NK-92 (cell line): Measurements from ENCODE around the gene EGFL8.
"Not testable (repeated sequence)": the region's sequence is repeated elsewhere in the genome, so short reads cannot be mapped to it uniquely, and the experiment has no call there.

Experiments
- DNase-seq: peaks from one replicate; lab custom pipeline; 2025; ENCODE audit not compliant: unreplicated experiment; lab: John Stamatoyannopoulos, UW

EGFL8 gene

DNA sequence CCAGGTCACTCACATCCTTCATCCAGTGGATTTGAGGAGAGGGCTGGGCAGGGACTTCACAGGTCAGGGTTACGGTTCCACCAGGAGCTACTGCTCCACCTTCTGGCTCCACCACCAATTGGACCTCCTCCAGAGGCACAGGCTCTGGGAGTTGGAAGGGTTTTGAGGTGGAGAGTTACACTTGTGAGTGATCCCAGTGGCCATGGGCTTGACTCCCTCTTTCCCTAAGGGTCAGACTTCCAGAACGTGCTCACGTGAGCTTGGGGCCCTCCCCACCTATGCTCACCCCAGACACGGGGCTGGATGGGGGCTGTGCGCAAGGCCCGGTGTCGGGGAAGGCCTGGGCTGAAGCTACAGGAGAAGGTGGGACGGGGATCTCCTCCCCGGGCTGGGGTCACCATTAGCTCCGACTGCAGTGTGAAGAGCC is 18.2 kb downstream of the EGFL8 start:
- no peak for DNase-seq

GRCh38 chr6:32183030-32183429 is 18.6 kb downstream of the EGFL8 start:
- no peak for DNase-seq

DNA sequence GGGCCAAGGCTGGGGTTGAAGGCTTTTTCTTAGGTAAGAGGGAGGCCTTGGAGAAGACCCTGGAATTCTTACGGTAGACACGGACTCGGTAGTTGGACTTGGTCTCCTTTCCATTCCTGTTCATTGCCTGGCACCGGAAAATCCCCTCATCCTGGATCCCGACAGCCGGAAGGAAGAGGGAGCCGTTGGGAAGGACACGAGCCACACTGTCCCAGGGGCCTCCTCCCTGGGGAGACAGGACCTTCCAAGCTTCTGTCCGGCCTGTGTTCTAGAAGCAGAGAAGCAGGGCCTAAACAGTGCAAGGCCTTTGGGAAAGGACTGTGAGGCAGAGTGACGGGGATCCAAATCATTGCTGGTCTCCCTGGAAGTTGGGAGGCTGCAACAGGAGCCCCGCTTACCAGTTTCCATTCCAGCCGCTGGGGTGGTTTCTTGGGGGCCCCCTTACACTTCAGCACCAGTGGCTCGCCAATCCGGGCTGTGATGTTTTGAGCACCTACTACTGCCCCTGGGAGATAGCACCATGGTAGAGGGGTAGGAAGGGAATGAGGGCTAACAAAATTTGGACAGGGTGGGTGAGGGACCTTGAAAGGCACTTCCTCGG is 19.2 kb downstream of the EGFL8 start:
- no peak for DNase-seq

GRCh38 chr6:32184084-32184640 is 19.8 kb downstream of the EGFL8 start, which contains the start of gene AGER:
Gene AGER (minus strand): TSS chr6:32184253. CDS start chr6:32184222, 31 bp downstream.
- DNase-seq: no peak

DNA sequence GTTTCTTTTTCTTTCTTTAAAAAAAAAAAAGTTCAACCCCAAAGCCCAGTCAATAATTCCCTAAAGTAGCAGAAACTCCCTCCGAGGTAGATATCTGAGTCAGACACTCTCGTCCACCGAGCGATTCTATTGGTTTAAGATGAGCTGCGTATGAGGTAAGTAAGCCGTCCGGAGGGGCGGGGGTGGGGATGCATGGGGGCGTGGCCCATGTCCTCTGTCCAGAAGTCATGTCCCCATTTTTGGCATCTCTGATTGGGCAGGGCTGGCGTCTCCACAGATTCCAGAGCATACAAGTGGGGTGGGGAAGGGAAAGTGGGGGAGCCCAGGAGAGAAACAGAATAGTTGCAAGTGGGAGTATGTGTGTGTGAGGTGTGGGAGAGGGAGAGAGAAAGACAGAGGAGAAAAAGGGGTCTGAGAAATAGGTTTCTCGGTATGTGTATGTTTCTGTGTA is 21.3 kb downstream of the EGFL8 start:
- not testable (repeated sequence) for DNase-seq

DNA sequence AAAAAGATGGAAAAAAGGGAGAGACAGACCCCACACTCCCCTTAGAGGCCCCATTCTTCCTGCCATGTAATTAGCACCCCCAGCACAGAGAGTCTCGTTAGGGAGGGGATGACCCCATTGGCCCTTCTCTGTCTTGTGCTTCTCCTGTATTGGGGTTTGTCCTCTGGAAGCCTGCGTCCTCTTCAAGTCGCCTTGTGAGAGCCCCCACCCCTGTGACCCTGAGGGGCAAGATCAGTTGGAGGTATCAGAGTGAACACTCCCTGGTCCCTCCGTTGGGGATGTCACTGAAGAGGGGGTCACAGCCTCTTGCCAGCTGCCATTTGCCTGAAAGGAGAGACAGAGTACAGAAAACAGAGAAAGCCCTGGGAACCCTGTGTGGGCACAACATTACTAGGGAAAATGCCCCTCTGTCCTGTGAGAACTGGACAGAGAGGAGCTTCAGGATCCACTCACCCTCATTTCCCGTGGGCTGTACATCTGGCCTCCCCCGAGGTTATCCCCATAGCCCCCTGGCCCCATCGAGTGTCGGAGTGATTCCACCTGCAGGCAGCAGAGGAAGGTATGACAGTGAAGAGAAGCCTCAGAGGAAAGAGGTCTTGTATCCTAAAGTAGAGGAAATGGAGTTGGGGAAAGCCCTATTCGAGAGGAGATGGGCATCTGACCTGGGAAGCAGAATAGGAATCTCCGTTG is 21.9 kb downstream of the EGFL8 start:
- DNase-seq: not testable (repeated sequence)

- no peak for DNase-seq
These were observed 22.8 kb downstream of the EGFL8 start for GRCh38 chr6:32187009-32187709.

- DNase-seq: not testable (repeated sequence)
These were observed 23.5 kb downstream of the EGFL8 start for GRCh38 chr6:32187725-32188380.

- no peak for DNase-seq
These were observed 24.1 kb downstream of the EGFL8 start for GRCh38 chr6:32188381-32189068.

DNA sequence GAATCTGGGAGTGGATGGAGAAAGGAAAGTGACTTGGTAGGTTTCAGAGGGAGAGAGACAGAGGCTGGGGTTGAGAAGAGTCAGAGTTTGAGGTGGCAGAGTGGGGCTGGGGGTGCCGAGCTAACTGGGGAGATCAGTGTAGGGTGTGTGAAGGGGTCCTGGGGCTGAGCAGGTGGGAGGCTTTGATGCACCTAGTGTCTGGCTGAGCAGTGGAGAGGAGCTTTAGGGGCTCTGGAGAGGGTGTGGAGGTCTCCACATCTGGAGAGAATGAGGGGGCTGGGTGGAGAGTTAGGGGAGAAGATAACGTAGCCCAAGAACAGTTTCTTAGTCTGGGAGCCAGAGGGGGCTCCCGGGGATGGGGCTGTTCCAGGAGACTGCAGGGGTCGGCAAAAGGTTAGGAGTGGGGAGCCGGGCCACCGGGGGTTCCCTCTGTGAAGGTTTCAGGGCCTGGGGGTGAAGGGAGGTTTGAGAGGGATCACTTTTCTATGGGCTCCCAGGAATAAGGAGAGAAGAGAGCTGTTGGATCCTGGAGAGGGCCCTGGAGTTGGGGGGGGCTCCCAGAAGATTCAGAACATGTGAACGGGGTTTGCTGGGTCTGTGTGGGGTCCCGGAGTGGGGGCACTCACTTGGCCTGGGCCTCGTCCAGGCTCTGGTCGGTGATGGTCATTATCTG is 24.8 kb downstream of the EGFL8 start:
- no peak for DNase-seq

DNA sequence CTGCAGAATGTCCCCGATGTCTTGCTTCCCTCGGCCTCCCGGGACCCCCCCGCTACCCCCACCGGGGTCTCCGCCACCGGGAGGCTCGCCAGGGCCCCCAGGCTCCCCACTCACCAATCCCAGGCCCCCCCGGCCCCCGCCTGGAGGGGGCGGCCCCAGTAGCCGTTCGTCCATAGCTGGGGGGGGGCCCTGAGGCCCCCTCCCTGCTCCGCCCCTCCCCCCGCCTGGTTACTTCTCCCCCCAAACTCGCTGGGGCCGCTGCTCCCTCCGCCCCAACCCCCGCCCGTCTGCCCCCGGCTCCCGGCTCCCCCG is 25.3 kb downstream of the EGFL8 start:
- no peak for DNase-seq

DNA sequence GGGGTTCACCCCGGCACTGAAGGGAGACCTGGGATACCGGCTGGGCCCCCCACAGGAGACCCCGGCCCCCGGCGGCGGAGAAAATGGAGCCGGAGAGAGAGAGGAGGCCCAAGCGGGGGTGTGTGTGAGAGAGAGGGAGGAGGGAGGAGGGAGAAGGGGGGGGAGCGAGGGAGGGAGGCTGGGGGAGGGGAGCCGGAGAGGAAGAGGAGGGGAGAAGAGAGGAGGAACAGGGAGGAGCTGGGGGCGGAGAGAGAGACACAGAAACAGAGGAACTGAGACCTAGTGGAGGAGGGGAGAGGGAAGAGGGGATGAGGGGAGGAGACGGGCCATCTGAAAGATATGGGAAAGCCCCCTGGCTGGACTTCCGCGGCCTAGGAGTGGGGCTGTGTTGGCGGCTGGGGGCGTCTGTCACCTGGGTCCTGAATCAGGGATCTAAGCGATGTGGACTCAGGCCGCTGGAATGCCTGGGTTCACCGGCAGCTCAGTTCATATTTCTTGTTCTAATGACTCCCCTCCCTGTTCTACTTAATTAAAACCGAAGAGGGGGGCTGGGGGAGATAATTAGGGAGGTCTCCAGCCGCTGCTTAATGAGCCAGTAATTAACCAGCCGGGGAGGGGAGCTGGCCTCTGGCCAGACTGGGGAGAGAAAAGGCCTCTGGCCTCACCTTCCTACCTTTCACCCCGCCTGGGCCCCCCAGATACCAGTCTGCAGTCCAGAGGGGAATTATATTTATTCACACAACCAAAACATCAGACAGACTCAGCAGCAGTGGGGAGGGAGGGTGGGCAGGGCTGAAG is 25.9 kb downstream of the EGFL8 start, which contains the start of gene PBX2:
TSS of gene PBX2 (minus strand) at position 149 of the 798 bp plus-strand sequence. CDS start 287 bp downstream, outside the sequence.
- no peak for DNase-seq

DNA sequence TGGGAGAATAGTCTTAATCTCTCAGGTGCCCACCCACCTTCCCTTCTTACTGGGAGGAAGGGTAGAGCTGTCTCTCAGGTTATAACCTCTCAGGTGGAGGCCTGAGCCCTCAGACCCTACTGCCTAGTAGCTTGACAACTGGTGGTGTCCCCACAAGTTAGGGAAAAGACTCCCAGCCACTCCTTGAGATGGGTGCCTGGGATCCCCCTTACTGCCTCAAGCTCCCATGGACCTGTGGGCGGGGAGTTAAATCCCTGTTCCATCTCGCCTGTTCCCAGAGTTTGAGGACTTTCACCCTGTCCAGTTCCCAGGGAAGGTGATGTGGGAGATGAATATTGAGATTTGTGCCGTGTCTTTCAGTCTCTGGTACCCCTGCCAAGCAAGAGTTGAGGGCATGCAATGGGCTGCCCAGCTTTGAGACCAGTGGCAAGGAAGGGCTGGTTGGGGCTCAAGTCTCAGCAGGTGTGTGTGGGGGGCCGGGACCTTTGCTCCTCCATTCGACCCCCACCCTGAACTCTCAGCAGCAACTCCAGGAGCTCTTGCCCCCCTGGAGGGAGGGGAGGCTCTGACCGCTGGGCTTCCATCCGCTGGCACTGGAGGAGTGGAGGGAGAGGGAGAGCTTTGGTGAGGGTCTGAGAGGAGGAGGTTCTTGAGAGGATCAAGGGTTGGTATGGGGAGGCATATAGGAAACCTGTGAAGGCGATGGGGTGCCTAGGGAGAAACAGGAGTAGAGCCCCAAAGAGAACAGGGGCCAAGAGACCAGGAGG is 26.7 kb downstream of the EGFL8 start:
- no peak for DNase-seq

- DNase-seq: no peak
These were observed 27.6 kb downstream of the EGFL8 start for GRCh38 chr6:32191696-32192607.

- no peak for DNase-seq
These were observed 28.2 kb downstream of the EGFL8 start, which contains the start of gene GPSM3 for GRCh38 chr6:32192608-32193039. Gene GPSM3 (minus strand): TSS chr6:32192643. CDS start chr6:32192513, 130 bp downstream.

DNA sequence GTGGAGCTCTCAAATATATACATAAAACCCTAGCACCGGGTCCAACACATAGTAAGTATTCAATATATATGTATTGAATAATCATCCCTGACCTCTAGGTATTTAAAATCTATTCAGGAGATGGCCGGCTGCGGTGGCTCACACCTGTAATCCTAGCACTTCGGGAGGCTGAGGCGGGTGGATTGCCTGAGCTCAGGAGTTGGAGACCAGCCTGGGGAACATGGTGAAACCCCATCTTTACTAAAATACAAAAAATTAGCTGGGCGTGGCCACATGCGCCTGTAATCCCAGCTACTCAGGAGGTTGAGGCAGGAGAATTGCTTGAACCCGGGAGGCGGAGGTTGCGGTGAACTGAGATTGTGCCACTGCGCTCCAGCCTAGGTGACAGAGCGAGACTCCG is 28.7 kb downstream of the EGFL8 start:
- DNase-seq: not testable (repeated sequence)

DNA sequence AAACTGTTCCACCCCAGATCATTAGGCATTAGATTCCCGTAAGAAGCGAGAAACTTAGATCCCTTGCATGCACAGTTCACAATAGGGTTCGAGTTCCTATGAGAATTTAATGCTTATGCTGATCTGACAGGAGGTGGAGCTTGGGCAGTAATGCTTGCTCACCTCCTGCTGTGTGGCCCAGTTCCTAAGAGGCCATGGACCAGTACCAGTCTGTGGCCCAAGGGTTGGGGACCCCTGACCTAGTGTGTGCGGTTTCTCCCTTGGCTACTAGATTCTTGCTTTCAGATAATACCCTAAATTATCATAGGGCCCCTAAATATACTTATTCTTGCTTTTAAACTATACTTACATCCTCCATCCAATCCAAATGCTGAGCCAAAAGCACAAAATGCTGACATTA is 30.0 kb downstream of the EGFL8 start:
- DNase-seq: no peak
